ENCODE measurements around the gene DDX39B. TPM values are rescaled to one million over a fixed set of nuclear protein-coding genes. Genes with fewer than 3 reads are reported as not detected.

The DDX39B gene
- total RNA-seq, 2 experiments from 2014 or later, result 483 to 498 TPM

DNA sequence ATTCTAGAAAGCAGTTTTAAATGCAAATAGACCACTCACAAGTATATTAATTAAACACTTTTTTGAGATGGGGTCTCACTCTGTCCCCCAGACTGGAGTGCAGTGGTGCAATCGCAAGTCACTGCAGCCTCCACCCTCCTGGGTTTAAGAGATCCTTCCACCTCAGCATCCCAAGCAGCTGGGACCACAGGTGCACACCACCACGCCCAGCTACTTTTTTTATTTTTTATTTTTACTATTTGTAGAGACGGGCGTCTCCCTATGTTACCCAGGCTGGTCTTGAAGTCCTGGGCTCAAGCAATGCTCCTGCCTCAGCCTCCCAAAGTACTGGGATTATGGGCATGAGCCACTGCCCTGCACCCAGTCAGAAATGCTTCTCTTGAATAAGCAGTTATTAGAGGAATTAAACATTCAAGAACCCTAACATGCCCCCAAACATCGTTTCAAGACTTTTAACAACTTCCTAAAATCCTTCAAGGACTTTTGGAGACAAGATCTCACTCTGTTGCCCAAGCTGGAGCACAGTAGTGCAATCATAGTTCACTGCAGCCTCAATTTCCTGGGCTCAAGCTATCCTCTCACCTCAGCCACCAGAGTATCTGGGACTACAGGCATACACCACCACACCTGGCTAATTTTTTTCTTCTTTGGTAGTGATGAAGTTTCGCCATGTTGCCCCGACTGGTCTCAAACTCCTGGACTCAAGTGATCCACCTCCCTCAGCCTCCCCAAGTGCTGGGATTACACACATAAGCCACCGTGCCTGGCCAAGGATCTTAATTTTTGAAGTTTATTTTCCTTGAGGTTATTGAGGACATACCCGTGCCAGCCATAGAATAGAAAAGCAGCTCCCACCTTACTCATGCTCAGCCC, 9.8 kb downstream of the DDX39B start:
- POLR2A ChIA-PET, result interaction anchor here (1.2 to 1.9 kb wide), 3 partner anchors 9 to 37 kb away, joined by 6 to 9 read pairs (median 6); partner anchors contain the start of gene DDX39B

DNA sequence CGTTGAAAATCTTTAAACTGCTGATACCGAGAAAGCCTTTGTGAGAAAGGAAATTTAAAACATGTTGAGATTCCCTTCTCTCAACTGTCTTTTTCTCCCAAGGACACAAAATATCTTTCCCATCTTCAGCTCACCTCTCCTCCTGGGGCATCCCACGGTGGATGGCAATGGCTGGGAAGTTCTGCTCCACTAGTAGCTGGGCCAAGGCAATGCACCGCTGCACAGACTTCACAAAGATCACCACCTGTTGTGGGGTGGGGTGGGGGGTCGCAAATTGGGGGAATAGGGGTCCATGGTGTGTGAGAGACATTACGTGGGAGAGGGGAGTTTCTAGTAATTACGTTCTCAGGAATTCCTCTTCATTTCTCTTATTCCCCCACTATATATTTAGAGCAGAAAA, 10.6 kb downstream of the DDX39B start:
- no peaks in the 10 kb centered on the region for H3K27me3 ChIP-seq (ENCODE audit: control insufficient read depth in 1 of 2, insufficient read depth in 2 of 2, low read length in 2 of 2)
- H3K4me3 ChIP-seq (ENCODE audit: low read length), result no peak overlapping the region
- Mint-ChIP-seq H3K27me3 (no peaks in the 10 kb centered on the region), H3K4me3 (no peak overlapping the region), H3K27ac (no peak overlapping the region), H3K4me1 (ENCODE audit: low read depth) (peaks cover 7% of the 10 kb centered on the region), H3K9me3 (no peaks in the 10 kb centered on the region), H3K36me3 (ENCODE audit: low read depth) (peaks cover 80% of the 10 kb centered on the region)
- no peak for ATAC-seq (ENCODE audit: poor library complexity)
- ChIA-PET POLR2A (interaction anchor here (1.3 to 1.9 kb wide), 2 partner anchors 10 to 36 kb away, joined by 6 to 9 read pairs; partner anchors contain the start of gene DDX39B), CTCF (no interaction called here)
- TF ChIP-seq, protein P1, sequence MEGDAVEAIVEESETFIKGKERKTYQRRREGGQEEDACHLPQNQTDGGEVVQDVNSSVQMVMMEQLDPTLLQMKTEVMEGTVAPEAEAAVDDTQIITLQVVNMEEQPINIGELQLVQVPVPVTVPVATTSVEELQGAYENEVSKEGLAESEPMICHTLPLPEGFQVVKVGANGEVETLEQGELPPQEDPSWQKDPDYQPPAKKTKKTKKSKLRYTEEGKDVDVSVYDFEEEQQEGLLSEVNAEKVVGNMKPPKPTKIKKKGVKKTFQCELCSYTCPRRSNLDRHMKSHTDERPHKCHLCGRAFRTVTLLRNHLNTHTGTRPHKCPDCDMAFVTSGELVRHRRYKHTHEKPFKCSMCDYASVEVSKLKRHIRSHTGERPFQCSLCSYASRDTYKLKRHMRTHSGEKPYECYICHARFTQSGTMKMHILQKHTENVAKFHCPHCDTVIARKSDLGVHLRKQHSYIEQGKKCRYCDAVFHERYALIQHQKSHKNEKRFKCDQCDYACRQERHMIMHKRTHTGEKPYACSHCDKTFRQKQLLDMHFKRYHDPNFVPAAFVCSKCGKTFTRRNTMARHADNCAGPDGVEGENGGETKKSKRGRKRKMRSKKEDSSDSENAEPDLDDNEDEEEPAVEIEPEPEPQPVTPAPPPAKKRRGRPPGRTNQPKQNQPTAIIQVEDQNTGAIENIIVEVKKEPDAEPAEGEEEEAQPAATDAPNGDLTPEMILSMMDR (IDR thresholded peaks at IDR 0.05), result no peak
- DNase-seq, result no peak
- intact Hi-C loops (cut with DNase I, micrococcal nuclease), result no loop called here
- H3K36me3 ChIP-seq (ENCODE audit: insufficient read depth, low read length), result peaks cover 66% of the 10 kb centered on the region
- H3K4me1 ChIP-seq (ENCODE audit: insufficient read depth, low read length), result no peaks in the 10 kb centered on the region
- H3K9me3 ChIP-seq (ENCODE audit: control insufficient read depth in 1 of 2, insufficient read depth in 1 of 2, low read length in 2 of 2), result no peaks in the 10 kb centered on the region
- no peak overlapping the region for H3K27ac ChIP-seq (ENCODE audit: low read depth in 1 of 2, low read length in 2 of 2)

More for the DNA sequence above, 9.8 kb downstream of the DDX39B start:
- H3K27ac ChIP-seq (ENCODE audit: low read depth in 1 of 2, low read length in 2 of 2), result no peak overlapping the region
- CTCF ChIA-PET, result no interaction called here
- peaks cover 75% of the 10 kb centered on the region for H3K36me3 ChIP-seq (ENCODE audit: insufficient read depth, low read length)
- H3K9me3 ChIP-seq (ENCODE audit: control insufficient read depth in 1 of 2, insufficient read depth in 1 of 2, low read length in 2 of 2), result no peaks in the 10 kb centered on the region
- Mint-ChIP-seq H3K27me3 (no peaks in the 10 kb centered on the region), H3K36me3 (ENCODE audit: low read depth) (peaks cover 87% of the 10 kb centered on the region), H3K27ac (no peak overlapping the region), H3K9me3 (no peaks in the 10 kb centered on the region), H3K4me3 (no peak overlapping the region), H3K4me1 (ENCODE audit: low read depth) (peaks cover 11% of the 10 kb centered on the region)
- H3K27me3 ChIP-seq (ENCODE audit: control insufficient read depth in 1 of 2, insufficient read depth in 2 of 2, low read length in 2 of 2), result no peaks in the 10 kb centered on the region
- no peak overlapping the region for H3K4me3 ChIP-seq (ENCODE audit: low read length)
- TF ChIP-seq, protein P1 (IDR thresholded peaks at IDR 0.05), result no peak
- ATAC-seq (ENCODE audit: poor library complexity) (no peak), DNase-seq (no peak)
- intact Hi-C loops (cut with DNase I, micrococcal nuclease), result no loop called here
- peaks cover 2% of the 10 kb centered on the region for H3K4me1 ChIP-seq (ENCODE audit: insufficient read depth, low read length)

DNA sequence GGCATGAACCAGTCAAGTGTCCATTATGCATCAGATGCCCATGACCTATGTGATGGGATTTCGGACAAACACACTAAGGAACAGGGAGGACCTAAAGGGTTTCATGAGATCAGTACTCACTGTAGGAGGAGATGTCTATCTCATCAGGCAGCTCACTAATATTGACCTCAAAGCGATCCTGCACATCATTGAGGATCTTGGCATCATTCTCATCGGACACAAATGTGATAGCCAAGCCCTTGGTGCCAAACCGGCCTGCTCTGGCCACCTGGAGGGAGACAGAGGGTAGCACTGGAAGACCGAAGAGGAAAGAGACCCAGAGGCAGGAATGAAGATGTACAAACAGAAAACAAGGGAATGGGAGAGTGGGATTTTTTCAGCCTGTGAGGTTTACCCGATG, 11.1 kb downstream of the DDX39B start:
- CTCF ChIA-PET, result no interaction called here

More for the DNA sequence above, 11.1 kb downstream of the DDX39B start:
- Mint-ChIP-seq H3K27me3 (no peaks in the 10 kb centered on the region), H3K9me3 (no peaks in the 10 kb centered on the region), H3K4me3 (no peak overlapping the region), H3K4me1 (ENCODE audit: low read depth) (peaks cover 2% of the 10 kb centered on the region), H3K27ac (no peak overlapping the region), H3K36me3 (ENCODE audit: low read depth) (peaks cover 75% of the 10 kb centered on the region)
- Histone ChIP-seq H3K9me3 (ENCODE audit: control insufficient read depth in 1 of 2, insufficient read depth in 1 of 2, low read length in 2 of 2) (no peaks in the 10 kb centered on the region), H3K36me3 (ENCODE audit: insufficient read depth, low read length) (peaks cover 61% of the 10 kb centered on the region), H3K4me1 (ENCODE audit: insufficient read depth, low read length) (no peaks in the 10 kb centered on the region), H3K27ac (ENCODE audit: low read depth in 1 of 2, low read length in 2 of 2) (no peak overlapping the region), H3K27me3 (ENCODE audit: control insufficient read depth in 1 of 2, insufficient read depth in 2 of 2, low read length in 2 of 2) (no peaks in the 10 kb centered on the region), H3K4me3 (ENCODE audit: low read length) (no peak overlapping the region)
- no peak for DNase-seq
- TF ChIP-seq, protein P1 (IDR thresholded peaks at IDR 0.05), result no peak
- intact Hi-C loops (cut with DNase I, micrococcal nuclease), result no loop called here
- POLR2A ChIA-PET, result interaction anchor here (1.3 kb wide), 1 partner anchor 10 kb away, joined by 9 read pairs; the partner anchor contains the start of gene DDX39B
- no peak for ATAC-seq (ENCODE audit: poor library complexity)

Measured in CD4-positive, alpha-beta T cell (primary cell).